ENCODE results near the gene TMIE.

TMIE gene

GRCh38 chr3:46709721-46710120, 8.5 kb downstream of the TMIE start:
- no peak for DNase-seq

- no peak for DNase-seq
Observed at GRCh38 chr3:46710229-46710628, 9.0 kb downstream of the TMIE start.

- DNase-seq, result no peak
Observed at GRCh38 chr3:46710671-46711295, 9.6 kb downstream of the TMIE start.

GRCh38 chr3:46711305-46711704, 10.1 kb downstream of the TMIE start:
- no peak for DNase-seq

- no peak for DNase-seq
Observed at GRCh38 chr3:46711760-46712159, 10.6 kb downstream of the TMIE start.

GRCh38 chr3:46712191-46713049, 11.2 kb downstream of the TMIE start:
- no peak for DNase-seq

- no peak for DNase-seq
Observed at GRCh38 chr3:46713050-46713897, 12.1 kb downstream of the TMIE start.

GRCh38 chr3:46713898-46714552, 12.8 kb downstream of the TMIE start:
- no peak for DNase-seq

- no peak for DNase-seq
Observed at GRCh38 chr3:46714728-46715506, 13.7 kb downstream of the TMIE start.

GRCh38 chr3:46715507-46716175, 14.4 kb downstream of the TMIE start:
- no peak for DNase-seq

GRCh38 chr3:46716461-46717441, 15.6 kb downstream of the TMIE start:
- no peak for DNase-seq

GRCh38 chr3:46717447-46718231, 16.4 kb downstream of the TMIE start, which contains the start of gene PRSS50:
PRSS50 (minus strand) TSS chr3:46717869; CDS start chr3:46717824, 45 bp downstream.
- no peak for DNase-seq

- DNase-seq, result no peak
Observed at GRCh38 chr3:46719044-46719565, 17.9 kb downstream of the TMIE start.

- DNase-seq, result no peak
Observed at GRCh38 chr3:46719735-46720271, 18.6 kb downstream of the TMIE start.

GRCh38 chr3:46721009-46721408, 19.8 kb downstream of the TMIE start:
- DNase-seq, result no peak

- no peak for DNase-seq
Observed at GRCh38 chr3:46722443-46722842, 21.3 kb downstream of the TMIE start.

- no peak for DNase-seq
Observed at GRCh38 chr3:46724424-46724823, 23.2 kb downstream of the TMIE start.

- DNase-seq, result no peak
Observed at GRCh38 chr3:46725621-46726314, 24.6 kb downstream of the TMIE start.

Measured in KG1 (cell line).